Measurements from ENCODE around the gene LMO1. TPM values are rescaled to one million over a fixed set of nuclear protein-coding genes. Genes with fewer than 3 reads are reported as not detected.

Gene LMO1
- total and polyA plus RNA-seq, 2 of the 13 experiments (the other 11 are each of a cell fraction or from before 2014, with no cell fraction given) = not detected

- 48% methylated on average over 15 of the region's 22 CpGs for WGBS (ENCODE audit: low lambda C conversion rate)
- Histone ChIP-seq H3K27me3 (ENCODE audit: control insufficient read depth in 1 of 2, insufficient read depth in 2 of 2, low read length in 2 of 2) (peaks cover 1 to 12% of the 10 kb centered on the region in 2 experiments; a peak in 2 of 5 replicates), H3K4me2 (ENCODE audit: low read depth, low read length) (no peak overlapping the region), H3K9me3 (ENCODE audit: low read length) (no peaks in the 10 kb centered on the region), H3K27ac (ENCODE audit: extremely low read length, insufficient read depth, low read length) (no peak overlapping the region), H3K79me2 (ENCODE audit: insufficient read depth, low read length) (no peaks in the 10 kb centered on the region), H3K4me1 (ENCODE audit: insufficient read depth, low read length) (no peaks in the 10 kb centered on the region), H3K9ac (ENCODE audit: insufficient read depth, low read depth, low read length) (no peak overlapping the region), H3K36me3 (replicated peaks in 1 of 2; ENCODE audit: control insufficient read depth in 1 of 2, insufficient read depth in 2 of 2, low read length in 2 of 2) (no peaks in the 10 kb centered on the region), H4K20me1 (ENCODE audit: insufficient read depth, low read length) (no peaks in the 10 kb centered on the region), H3K4me3 (replicated peaks in 1 of 3; ENCODE audit: insufficient read depth in 1 of 3, low read depth in 2 of 3, low read length in 3 of 3) (no peak overlapping the region), H2AFZ (ENCODE audit: low read length) (no peak overlapping the region)
- CTCF ChIA-PET (ENCODE audit: low intra/inter-chr PET ratio, low total read pairs) = no interaction called here
- FAIRE-seq = no peak
- in situ Hi-C loops (cut with HindIII; ENCODE audit: extremely low pct_ligation_motif_present, low pct_unique_long_range_greater_than_20kb) = no loop called here
- BruUV-seq (replicated peaks) = no TSS peak
- intact Hi-C loops (cut with micrococcal nuclease; ENCODE audit: unreplicated experiment) = no loop called here
- no peak for TF ChIP-seq SIN3A (IDR thresholded peaks at IDR 0.05; ENCODE audit: borderline replicate concordance, low read depth, low read length)
- TF ChIP-seq CERS6 (CRISPR knock-in tag; IDR thresholded peaks at IDR 0.05) = no peak
- no peak for TF ChIP-seq NFAT5 (CRISPR knock-in tag; IDR thresholded peaks at IDR 0.05)
- no peak for TF ChIP-seq POLR2G (IDR thresholded peaks at IDR 0.05; ENCODE audit: low read depth, low read length)
- no peak for TF ChIP-seq SMARCC2 (IDR thresholded peaks at IDR 0.05)
- TF ChIP-seq SMAD9 (CRISPR knock-in tag; IDR thresholded peaks at IDR 0.05) = no peak
- no peak for TF ChIP-seq MAFK (conservative IDR thresholded peaks at IDR 0.05 in 1 of 2, IDR thresholded peaks at IDR 0.05 in 1 of 2; ENCODE audit: low read length in 2 of 2)
- no peak for TF ChIP-seq ZNF800 (CRISPR knock-in tag; IDR thresholded peaks at IDR 0.05)
- no peak for TF ChIP-seq KLF16 (CRISPR knock-in tag; IDR thresholded peaks at IDR 0.05)
- no peak for ATAC-seq
- DNase-seq (ENCODE audit: low spot score) = no peak
- POLR2A ChIA-PET = no interaction called here
Measured at GRCh38 chr11:8230178-8230859, 33.4 kb downstream of the LMO1 start.

All from HepG2 (cell line).